GM10266 (cell line): ENCODE measurements around the gene FAAP100.

Experiments used
- DNase-seq: peaks from one replicate; pipeline ENCODE4 v3.0.0; 2012; ENCODE audit errors: extremely low spot score
- CTCF ChIP-seq: IDR thresholded peaks from 2 replicates; pipeline ENCODE4 v1.5.1; 2012; ENCODE audit warnings: mild to moderate bottlenecking, low read depth; ENCODE audit not compliant: control insufficient read depth, insufficient read depth; ENCODE audit errors: missing control alignments

FAAP100 gene

GRCh38 chr17:81508639-81509206, 43.4 kb downstream of the FAAP100 start:
- no peak for DNase-seq
- TF ChIP-seq CTCF, result no peak

- no peak for DNase-seq
- TF ChIP-seq CTCF, result no peak
Measured at GRCh38 chr17:81503619-81504018, 48.5 kb downstream of the FAAP100 start.

- DNase-seq, result no peak
- TF ChIP-seq CTCF, result no peak
Measured at GRCh38 chr17:81502471-81503017, 49.6 kb downstream of the FAAP100 start.

GRCh38 chr17:81500047-81500446, 52.1 kb downstream of the FAAP100 start:
- DNase-seq, result no peak
- TF ChIP-seq CTCF, result no peak

GRCh38 chr17:81499601-81499970, 52.6 kb downstream of the FAAP100 start:
- no peak for TF ChIP-seq CTCF

GRCh38 chr17:81498953-81499600, 53.1 kb downstream of the FAAP100 start:
- TF ChIP-seq CTCF, result no peak
- DNase-seq, result no peak

More at GRCh38 chr17:81499601-81499970, 52.6 kb downstream of the FAAP100 start:
- no peak for DNase-seq
